GM12873 (cell line): Measurements from ENCODE around the gene DLGAP1.

Experiments used
- CTCF ChIP-seq: IDR thresholded peaks from 2 replicates; pipeline ENCODE4 v1.5.1; 2012; ENCODE audit warnings: low read depth, mild to moderate bottlenecking, moderate library complexity, low read length, control low read depth; ENCODE audit not compliant: insufficient read depth; ENCODE audit errors: missing control alignments

DLGAP1 gene

GRCh38 chr18:3826021-3826420 lies 629.1 kb downstream of the DLGAP1 start:
- TF ChIP-seq CTCF, result no peak

DNA sequence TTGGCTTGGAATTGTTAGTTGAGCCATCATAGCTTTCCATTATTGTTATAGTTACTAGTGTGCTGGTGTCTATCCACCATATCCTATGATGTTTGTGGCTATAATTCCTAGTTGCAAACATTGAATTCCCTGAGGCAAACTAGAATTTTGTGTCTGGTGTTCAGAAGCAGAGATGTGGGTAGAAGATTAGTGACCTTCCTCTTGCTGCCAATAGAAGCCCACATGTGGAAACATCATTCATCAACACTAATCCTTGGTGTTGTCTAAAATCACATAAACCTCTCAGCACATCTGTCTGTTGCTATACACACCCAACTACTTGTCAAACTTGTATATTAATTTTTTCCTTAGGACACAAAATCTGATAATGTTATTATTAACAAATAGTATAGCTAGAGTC lies 631.0 kb downstream of the DLGAP1 start:
- TF ChIP-seq CTCF, result no peak

DNA sequence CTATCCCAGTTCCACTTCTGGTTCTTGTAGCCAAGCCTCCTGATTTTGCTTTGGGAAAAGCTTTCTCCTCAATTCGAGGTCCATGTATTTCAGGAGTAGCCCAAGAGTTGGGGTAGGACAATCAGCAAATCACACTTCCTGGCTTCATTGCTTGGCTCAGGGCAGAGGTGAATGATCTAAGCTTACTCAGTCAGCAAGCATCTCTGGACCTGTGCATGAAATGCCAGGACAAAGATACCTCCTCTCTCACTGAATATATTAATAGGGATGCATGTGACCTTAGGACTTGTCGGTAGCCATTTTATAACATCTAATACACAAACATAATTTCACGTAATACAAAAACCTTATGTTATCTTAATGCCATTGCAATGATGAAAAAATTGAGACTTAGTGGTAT lies 632.0 kb downstream of the DLGAP1 start:
- no peak for TF ChIP-seq CTCF

DNA sequence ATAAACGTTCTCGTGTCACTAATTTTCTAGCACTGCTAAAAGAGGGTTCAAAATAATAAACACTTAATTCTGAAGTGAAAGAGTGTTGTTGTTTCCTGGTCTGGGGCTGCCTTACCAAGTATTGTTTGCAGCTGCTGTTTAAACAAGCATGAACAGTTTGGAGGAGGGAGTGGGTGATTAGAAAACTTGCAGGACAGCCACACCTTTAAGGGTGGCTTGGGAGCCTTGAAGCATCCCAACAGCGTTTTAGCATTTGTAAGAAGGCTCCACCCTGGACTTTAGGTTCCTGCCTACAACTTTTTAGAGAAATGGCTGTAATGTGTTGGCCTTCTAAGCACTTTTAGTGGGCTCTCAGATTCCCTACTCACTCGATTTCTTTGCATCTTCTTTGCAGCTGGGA lies 633.6 kb downstream of the DLGAP1 start:
- no peak for TF ChIP-seq CTCF

- no peak for TF ChIP-seq CTCF
Observed at GRCh38 chr18:3819961-3820360, 635.1 kb downstream of the DLGAP1 start.

GRCh38 chr18:3816610-3817363 lies 638.3 kb downstream of the DLGAP1 start:
- TF ChIP-seq CTCF, result no peak

GRCh38 chr18:3815991-3816390 lies 639.1 kb downstream of the DLGAP1 start:
- TF ChIP-seq CTCF, result no peak
